GM23338 (cell line): ENCODE measurements around the gene SND1. TPM values are rescaled to one million over a fixed set of nuclear protein-coding genes. Genes with fewer than 3 reads are reported as not detected.

ENCODE experiments used
- ATAC-seq: fragments of 200-7000 bp; cut with Tn5 transposase; 3 replicates; pipeline ENCODE4 v1.9.1; 2020
- DNase-seq: peaks from one replicate; pipeline ENCODE4 v3.0.0-alpha.2; 2015; ENCODE audit warnings: low spot score
- H2AFZ ChIP-seq: fragments of 200-600 bp; sonication (generic); 2 replicates; pipeline ENCODE4 v1.8.0; 2016; ENCODE audit warnings: antibody characterized with exemption, mild to moderate bottlenecking, moderate library complexity
- H3F3A ChIP-seq: fragments of 200-600 bp; sonication (generic); replicated peaks from 2 replicates; pipeline ENCODE4 v1.8.0; 2017; ENCODE audit warnings: antibody characterized with exemption, mixed run types, low read depth
- H3K27ac ChIP-seq: fragments of 200-600 bp; sonication (generic); 2 replicates; pipeline ENCODE4 v1.6.1; 2016; ENCODE audit warnings: low read depth
- H3K27me3 ChIP-seq: fragments of 200-600 bp; sonication (generic); 2 replicates; pipeline ENCODE4 v1.8.0; 2016; ENCODE audit warnings: mild to moderate bottlenecking, mixed run types, moderate library complexity; ENCODE audit not compliant: insufficient read depth
- H3K36me3 ChIP-seq: fragments of 200-600 bp; sonication (generic); 2 replicates; pipeline ENCODE4 v1.8.0; 2016; ENCODE audit warnings: mild to moderate bottlenecking; ENCODE audit not compliant: insufficient read depth
- H3K4me1 ChIP-seq: fragments of 200-600 bp; sonication (generic); 2 replicates; pipeline ENCODE4 v1.8.0; 2016; ENCODE audit warnings: mild to moderate bottlenecking, moderate library complexity; ENCODE audit not compliant: insufficient read depth
- H3K4me2 ChIP-seq: fragments of 200-600 bp; sonication (generic); 2 replicates; pipeline ENCODE4 v1.7.1; 2017; ENCODE audit warnings: mixed run types
- H3K4me3 ChIP-seq: fragments of 200-600 bp; sonication (generic); 2 replicates; pipeline ENCODE4 v1.6.1; 2016; ENCODE audit warnings: mixed run types
- H3K79me2 ChIP-seq: fragments of 200-600 bp; sonication (generic); replicated peaks from 2 replicates; pipeline ENCODE4 v1.8.0; 2017; ENCODE audit warnings: mild to moderate bottlenecking; ENCODE audit not compliant: insufficient read depth
- H3K9me2 ChIP-seq: fragments of 200-600 bp; sonication (generic); 2 replicates; pipeline ENCODE4 v1.8.0; 2017; ENCODE audit not compliant: insufficient read depth
- H4K20me1 ChIP-seq: fragments of 200-600 bp; sonication (generic); replicated peaks from 2 replicates; pipeline ENCODE4 v1.8.0; 2017; ENCODE audit warnings: mild to moderate bottlenecking; ENCODE audit not compliant: insufficient read depth
- H3K27ac Mint-ChIP-seq: 2 replicates; pipeline ENCODE4 v1.8.0; 2020; ENCODE audit warnings: inconsistent platforms, mild to moderate bottlenecking, moderate library complexity, mixed read lengths
- H3K27me3 Mint-ChIP-seq: 3 replicates; pipeline ENCODE4 v1.8.0; 2022; ENCODE audit warnings: low read depth, mild to moderate bottlenecking, moderate library complexity, mixed read lengths, inconsistent platforms; ENCODE audit not compliant: insufficient read depth, poor library complexity
- H3K36me3 Mint-ChIP-seq: 3 replicates; pipeline ENCODE4 v1.8.0; 2021; ENCODE audit warnings: low read depth, mild to moderate bottlenecking, inconsistent platforms, moderate library complexity, mixed read lengths
- H3K4me1 Mint-ChIP-seq: 3 replicates; pipeline ENCODE4 v1.8.0; 2020; ENCODE audit warnings: mild to moderate bottlenecking, inconsistent platforms, mixed read lengths
- H3K4me3 Mint-ChIP-seq: 3 replicates; pipeline ENCODE4 v1.8.0; 2021; ENCODE audit warnings: moderate library complexity, mild to moderate bottlenecking, inconsistent platforms, mixed read lengths
- H3K9me3 Mint-ChIP-seq: 3 replicates; pipeline ENCODE4 v1.8.0; 2020; ENCODE audit warnings: moderate library complexity, mild to moderate bottlenecking, inconsistent platforms, mixed read lengths
- CREB1 ChIP-seq: fragments of 250-450 bp; sonication (Bioruptor Pico); IDR thresholded peaks from 2 replicates; pipeline ENCODE4 v1.5.0; 2020; ENCODE audit warnings: low read depth, mild to moderate bottlenecking, moderate library complexity
- JUNB ChIP-seq: IDR thresholded peaks from one replicate; pipeline ENCODE4 v1.6.1; 2016; ENCODE audit warnings: antibody characterized with exemption; ENCODE audit not compliant: unreplicated experiment
- POLR2AphosphoS5 ChIP-seq: IDR thresholded peaks from 2 replicates; pipeline ENCODE4 v1.6.1; 2016; ENCODE audit warnings: antibody characterized with exemption, low read depth
- polyA plus RNA-seq: library from polyadenylated mRNA; unstranded; fragments of >200 nt; fragmentation: Nextera tagmentation; extraction: Ambion mirVana; gene quantifications from 2 replicates; pipeline ENCODE4 v1.2.1, GENCODE V29; 2016
- total RNA-seq: library from RNA; depleted of rRNA; stranded (reverse); fragments of >200 nt; shearing (Covaris generic); gene quantifications from 2 replicates; pipeline ENCODE4 v1.2.3, GENCODE V29; 2014
- TF ChIP-seq, protein P1 (sequence below): fragments of 250-450 bp; sonication (Bioruptor Pico); IDR thresholded peaks from 2 replicates; pipeline ENCODE4 v1.5.0; 2020; ENCODE audit warnings: mild to moderate bottlenecking, moderate library complexity
- TF ChIP-seq, protein P2 (sequence below), 2 experiments: fragments of 200-600 bp in 1 of 2; sonication (generic) in 1 of 2; conservative IDR thresholded peaks; 2 replicates each; pipeline versions ENCODE4 v1.5.1 to v1.6.1; 2016 to 2017; ENCODE audit warnings: antibody characterized with exemption in 2 of 2, low read depth in 2 of 2, mild to moderate bottlenecking in 2 of 2, moderate library complexity in 1 of 2
- TF ChIP-seq, protein P3 (sequence below): IDR thresholded peaks from one replicate; pipeline ENCODE4 v1.6.1; 2018; ENCODE audit warnings: antibody characterized with exemption; ENCODE audit not compliant: unreplicated experiment

The SND1 gene
- total and polyA plus RNA-seq, 2 experiments from 2014 or later = 107 to 254 TPM

DNA sequence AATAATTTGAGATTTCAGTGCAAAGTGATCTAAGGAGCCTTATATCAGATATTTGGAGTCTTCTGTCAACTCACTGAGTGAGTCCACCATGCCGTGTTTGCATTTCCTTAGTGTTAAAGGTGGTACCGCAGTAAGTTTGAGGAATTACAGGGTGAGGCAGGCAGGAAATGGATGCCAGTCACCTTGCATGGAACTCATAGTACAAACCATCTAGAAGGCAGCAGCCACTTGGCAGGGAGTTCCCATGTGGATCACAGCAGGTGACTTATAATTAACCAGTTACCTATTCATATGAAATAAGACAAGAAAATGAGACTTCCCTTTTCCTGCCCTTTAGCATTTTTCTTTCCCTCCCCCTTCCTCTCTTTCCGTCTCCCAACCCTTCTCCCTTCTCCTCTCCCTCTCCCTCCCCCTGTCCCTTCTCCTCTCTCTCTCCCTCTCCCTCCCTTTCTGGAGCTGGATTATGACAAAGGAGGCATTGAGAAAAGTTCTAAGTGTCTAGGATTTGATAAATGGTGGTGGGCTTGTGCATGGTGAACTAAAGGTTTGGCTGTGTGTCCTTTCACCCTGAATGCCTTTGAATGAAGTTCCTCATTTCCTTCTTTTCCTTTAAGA, 285.2 kb downstream of the SND1 start (continued):
- TF ChIP-seq, protein P1, sequence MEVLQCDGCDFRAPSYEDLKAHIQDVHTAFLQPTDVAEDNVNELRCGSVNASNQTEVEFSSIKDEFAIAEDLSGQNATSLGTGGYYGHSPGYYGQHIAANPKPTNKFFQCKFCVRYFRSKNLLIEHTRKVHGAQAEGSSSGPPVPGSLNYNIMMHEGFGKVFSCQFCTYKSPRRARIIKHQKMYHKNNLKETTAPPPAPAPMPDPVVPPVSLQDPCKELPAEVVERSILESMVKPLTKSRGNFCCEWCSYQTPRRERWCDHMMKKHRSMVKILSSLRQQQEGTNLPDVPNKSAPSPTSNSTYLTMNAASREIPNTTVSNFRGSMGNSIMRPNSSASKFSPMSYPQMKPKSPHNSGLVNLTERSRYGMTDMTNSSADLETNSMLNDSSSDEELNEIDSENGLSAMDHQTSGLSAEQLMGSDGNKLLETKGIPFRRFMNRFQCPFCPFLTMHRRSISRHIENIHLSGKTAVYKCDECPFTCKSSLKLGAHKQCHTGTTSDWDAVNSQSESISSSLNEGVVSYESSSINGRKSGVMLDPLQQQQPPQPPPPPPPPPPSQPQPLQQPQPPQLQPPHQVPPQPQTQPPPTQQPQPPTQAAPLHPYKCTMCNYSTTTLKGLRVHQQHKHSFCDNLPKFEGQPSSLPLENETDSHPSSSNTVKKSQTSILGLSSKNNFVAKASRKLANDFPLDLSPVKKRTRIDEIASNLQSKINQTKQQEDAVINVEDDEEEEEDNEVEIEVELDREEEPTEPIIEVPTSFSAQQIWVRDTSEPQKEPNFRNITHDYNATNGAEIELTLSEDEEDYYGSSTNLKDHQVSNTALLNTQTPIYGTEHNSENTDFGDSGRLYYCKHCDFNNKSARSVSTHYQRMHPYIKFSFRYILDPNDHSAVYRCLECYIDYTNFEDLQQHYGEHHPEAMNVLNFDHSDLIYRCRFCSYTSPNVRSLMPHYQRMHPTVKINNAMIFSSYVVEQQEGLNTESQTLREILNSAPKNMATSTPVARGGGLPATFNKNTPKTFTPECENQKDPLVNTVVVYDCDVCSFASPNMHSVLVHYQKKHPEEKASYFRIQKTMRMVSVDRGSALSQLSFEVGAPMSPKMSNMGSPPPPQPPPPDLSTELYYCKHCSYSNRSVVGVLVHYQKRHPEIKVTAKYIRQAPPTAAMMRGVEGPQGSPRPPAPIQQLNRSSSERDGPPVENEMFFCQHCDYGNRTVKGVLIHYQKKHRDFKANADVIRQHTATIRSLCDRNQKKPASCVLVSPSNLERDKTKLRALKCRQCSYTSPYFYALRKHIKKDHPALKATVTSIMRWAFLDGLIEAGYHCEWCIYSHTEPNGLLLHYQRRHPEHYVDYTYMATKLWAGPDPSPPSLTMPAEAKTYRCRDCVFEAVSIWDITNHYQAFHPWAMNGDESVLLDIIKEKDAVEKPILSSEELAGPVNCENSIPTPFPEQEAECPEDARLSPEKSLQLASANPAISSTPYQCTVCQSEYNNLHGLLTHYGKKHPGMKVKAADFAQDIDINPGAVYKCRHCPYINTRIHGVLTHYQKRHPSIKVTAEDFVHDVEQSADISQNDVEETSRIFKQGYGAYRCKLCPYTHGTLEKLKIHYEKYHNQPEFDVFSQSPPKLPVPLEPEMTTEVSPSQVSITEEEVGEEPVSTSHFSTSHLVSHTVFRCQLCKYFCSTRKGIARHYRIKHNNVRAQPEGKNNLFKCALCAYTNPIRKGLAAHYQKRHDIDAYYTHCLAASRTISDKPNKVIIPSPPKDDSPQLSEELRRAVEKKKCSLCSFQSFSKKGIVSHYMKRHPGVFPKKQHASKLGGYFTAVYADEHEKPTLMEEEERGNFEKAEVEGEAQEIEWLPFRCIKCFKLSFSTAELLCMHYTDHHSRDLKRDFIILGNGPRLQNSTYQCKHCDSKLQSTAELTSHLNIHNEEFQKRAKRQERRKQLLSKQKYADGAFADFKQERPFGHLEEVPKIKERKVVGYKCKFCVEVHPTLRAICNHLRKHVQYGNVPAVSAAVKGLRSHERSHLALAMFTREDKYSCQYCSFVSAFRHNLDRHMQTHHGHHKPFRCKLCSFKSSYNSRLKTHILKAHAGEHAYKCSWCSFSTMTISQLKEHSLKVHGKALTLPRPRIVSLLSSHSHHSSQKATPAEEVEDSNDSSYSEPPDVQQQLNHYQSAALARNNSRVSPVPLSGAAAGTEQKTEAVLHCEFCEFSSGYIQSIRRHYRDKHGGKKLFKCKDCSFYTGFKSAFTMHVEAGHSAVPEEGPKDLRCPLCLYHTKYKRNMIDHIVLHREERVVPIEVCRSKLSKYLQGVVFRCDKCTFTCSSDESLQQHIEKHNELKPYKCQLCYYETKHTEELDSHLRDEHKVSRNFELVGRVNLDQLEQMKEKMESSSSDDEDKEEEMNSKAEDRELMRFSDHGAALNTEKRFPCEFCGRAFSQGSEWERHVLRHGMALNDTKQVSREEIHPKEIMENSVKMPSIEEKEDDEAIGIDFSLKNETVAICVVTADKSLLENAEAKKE (CRISPR knock-in tag) = no peak
- TF ChIP-seq POLR2AphosphoS5 = no peak
- TF ChIP-seq JUNB = no peak
- TF ChIP-seq CREB1 (CRISPR knock-in tag) = no peak

DNA sequence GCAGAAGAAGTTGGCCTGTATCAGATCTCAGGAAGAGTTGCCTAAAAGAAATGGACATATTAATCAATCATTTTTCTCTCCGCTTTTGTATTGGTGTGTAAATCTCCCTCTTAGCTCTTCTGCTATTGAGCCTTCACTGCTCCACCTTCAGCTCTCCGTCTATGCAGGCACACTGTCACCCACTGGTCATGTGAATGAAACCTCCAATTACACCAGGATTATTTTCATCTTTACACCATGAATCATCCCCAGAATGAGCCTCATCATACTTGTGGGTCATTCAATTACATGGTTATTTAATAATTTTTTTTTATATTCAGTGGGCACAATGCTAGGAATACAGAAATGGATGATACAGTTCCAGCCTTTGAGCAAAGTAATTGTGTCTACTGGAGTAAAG, 286.6 kb downstream of the SND1 start:
- Histone ChIP-seq H4K20me1 (peaks cover 31% of the 10 kb centered on the region), H3K9me2 (no peaks in the 10 kb centered on the region), H3K79me2 (peaks cover 10% of the 10 kb centered on the region; the same call in 1 of the 2 replicates), H3K27me3 (no peaks in the 10 kb centered on the region), H3F3A (no peaks in the 10 kb centered on the region), H3K4me3 (no peak overlapping the region), H3K36me3 (0 out of 2 replicates have a peak, but pooled peaks cover 4% of the 10 kb centered on the region), H2AFZ (no peak overlapping the region), H3K4me1 (peaks cover 31% of the 10 kb centered on the region), H3K27ac (no peak overlapping the region), H3K4me2 (no peak overlapping the region)
- Mint-ChIP-seq H3K4me1 (peaks cover 37% of the 10 kb centered on the region), H3K27ac (no peak overlapping the region), H3K9me3 (no peaks in the 10 kb centered on the region), H3K27me3 (peaks cover 3% of the 10 kb centered on the region), H3K36me3 (no peaks in the 10 kb centered on the region; the same call in 2 of the 3 replicates), H3K4me3 (no peak overlapping the region)
- DNase-seq = no peak
- TF ChIP-seq, protein P2, sequence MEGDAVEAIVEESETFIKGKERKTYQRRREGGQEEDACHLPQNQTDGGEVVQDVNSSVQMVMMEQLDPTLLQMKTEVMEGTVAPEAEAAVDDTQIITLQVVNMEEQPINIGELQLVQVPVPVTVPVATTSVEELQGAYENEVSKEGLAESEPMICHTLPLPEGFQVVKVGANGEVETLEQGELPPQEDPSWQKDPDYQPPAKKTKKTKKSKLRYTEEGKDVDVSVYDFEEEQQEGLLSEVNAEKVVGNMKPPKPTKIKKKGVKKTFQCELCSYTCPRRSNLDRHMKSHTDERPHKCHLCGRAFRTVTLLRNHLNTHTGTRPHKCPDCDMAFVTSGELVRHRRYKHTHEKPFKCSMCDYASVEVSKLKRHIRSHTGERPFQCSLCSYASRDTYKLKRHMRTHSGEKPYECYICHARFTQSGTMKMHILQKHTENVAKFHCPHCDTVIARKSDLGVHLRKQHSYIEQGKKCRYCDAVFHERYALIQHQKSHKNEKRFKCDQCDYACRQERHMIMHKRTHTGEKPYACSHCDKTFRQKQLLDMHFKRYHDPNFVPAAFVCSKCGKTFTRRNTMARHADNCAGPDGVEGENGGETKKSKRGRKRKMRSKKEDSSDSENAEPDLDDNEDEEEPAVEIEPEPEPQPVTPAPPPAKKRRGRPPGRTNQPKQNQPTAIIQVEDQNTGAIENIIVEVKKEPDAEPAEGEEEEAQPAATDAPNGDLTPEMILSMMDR (conservative IDR thresholded peaks at IDR 0.05; ENCODE audit: low read depth in 2 of 2) = 0 out of 4 replicates have a peak, but pooled peaks of 1 of the 2 experiments have one; percentile 7
- TF ChIP-seq, protein P3, sequence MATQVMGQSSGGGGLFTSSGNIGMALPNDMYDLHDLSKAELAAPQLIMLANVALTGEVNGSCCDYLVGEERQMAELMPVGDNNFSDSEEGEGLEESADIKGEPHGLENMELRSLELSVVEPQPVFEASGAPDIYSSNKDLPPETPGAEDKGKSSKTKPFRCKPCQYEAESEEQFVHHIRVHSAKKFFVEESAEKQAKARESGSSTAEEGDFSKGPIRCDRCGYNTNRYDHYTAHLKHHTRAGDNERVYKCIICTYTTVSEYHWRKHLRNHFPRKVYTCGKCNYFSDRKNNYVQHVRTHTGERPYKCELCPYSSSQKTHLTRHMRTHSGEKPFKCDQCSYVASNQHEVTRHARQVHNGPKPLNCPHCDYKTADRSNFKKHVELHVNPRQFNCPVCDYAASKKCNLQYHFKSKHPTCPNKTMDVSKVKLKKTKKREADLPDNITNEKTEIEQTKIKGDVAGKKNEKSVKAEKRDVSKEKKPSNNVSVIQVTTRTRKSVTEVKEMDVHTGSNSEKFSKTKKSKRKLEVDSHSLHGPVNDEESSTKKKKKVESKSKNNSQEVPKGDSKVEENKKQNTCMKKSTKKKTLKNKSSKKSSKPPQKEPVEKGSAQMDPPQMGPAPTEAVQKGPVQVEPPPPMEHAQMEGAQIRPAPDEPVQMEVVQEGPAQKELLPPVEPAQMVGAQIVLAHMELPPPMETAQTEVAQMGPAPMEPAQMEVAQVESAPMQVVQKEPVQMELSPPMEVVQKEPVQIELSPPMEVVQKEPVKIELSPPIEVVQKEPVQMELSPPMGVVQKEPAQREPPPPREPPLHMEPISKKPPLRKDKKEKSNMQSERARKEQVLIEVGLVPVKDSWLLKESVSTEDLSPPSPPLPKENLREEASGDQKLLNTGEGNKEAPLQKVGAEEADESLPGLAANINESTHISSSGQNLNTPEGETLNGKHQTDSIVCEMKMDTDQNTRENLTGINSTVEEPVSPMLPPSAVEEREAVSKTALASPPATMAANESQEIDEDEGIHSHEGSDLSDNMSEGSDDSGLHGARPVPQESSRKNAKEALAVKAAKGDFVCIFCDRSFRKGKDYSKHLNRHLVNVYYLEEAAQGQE = no peak
- ATAC-seq = no peak
